Measurements from ENCODE around the gene COBL. TPM values are rescaled to one million over a fixed set of nuclear protein-coding genes. Genes with fewer than 3 reads are reported as not detected.

The COBL gene
- total RNA-seq, 1 donor from 2014 or later, result not detected

DNA sequence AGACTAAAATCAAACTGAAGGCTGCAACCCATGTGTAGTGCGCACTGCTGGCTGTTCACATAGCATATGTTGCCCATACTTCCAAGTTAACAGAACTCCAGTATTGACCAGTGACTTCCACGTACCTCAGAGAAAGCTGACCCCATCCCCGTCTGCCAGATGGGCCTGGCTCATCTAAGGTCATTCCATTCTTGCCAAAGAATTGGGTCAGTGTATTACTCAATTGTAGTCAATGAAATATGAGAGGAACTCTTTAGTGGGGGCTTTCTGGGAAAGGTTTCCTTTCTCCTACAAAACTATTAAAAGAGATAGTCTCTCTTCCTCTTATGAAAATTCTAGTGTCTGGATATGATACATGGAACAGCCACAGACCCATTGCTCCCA lies 238.6 kb downstream of the COBL start:
- Mint-ChIP-seq H3K36me3 (ENCODE audit: unreplicated experiment) (no peaks in the 10 kb centered on the region), H3K27me3 (ENCODE audit: unreplicated experiment) (peaks cover 25% of the 10 kb centered on the region), H3K27ac (ENCODE audit: unreplicated experiment) (no peak overlapping the region), H3K4me3 (ENCODE audit: unreplicated experiment) (no peak overlapping the region), H3K4me1 (ENCODE audit: unreplicated experiment) (peaks cover 2% of the 10 kb centered on the region), H3K9me3 (ENCODE audit: unreplicated experiment) (no peaks in the 10 kb centered on the region)
- no peak for DNase-seq (ENCODE audit: extremely low spot score, unreplicated experiment)
- TF ChIP-seq, protein P1, sequence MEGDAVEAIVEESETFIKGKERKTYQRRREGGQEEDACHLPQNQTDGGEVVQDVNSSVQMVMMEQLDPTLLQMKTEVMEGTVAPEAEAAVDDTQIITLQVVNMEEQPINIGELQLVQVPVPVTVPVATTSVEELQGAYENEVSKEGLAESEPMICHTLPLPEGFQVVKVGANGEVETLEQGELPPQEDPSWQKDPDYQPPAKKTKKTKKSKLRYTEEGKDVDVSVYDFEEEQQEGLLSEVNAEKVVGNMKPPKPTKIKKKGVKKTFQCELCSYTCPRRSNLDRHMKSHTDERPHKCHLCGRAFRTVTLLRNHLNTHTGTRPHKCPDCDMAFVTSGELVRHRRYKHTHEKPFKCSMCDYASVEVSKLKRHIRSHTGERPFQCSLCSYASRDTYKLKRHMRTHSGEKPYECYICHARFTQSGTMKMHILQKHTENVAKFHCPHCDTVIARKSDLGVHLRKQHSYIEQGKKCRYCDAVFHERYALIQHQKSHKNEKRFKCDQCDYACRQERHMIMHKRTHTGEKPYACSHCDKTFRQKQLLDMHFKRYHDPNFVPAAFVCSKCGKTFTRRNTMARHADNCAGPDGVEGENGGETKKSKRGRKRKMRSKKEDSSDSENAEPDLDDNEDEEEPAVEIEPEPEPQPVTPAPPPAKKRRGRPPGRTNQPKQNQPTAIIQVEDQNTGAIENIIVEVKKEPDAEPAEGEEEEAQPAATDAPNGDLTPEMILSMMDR (IDR thresholded peaks at IDR 0.05), result no peak

DNA sequence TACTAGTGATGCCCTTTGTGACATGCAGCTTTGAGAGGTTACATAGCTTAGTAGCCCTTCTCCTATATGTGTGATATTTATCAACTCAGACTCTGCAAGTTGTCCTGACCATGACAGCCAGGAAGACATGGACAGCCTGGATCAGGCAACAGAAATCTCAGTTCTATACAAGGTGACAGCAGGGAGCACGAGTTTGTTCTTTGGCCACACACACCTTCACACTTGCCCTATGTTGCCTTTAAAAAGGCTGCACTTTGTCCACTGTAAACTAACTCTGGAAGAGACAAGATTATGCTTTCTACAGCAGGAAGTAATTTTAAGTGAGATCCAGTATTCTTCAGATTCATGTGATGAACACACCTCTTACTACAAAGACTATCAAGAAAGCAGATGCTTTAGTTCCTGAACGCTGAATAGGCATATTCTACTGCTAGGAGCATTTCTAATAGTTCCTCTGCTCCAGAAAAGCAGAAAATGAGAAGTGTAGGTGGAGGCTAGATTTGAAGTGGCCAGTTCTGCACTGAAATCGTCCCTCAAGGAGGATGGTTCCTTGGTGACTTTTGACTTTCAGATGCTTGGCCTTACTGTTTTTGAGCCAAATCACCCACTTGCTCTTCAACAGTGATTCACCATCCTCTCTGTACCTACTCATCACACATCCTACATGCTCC lies 239.2 kb downstream of the COBL start:
- Mint-ChIP-seq H3K9me3 (ENCODE audit: unreplicated experiment) (no peaks in the 10 kb centered on the region), H3K36me3 (ENCODE audit: unreplicated experiment) (no peaks in the 10 kb centered on the region), H3K27me3 (ENCODE audit: unreplicated experiment) (peaks cover 21% of the 10 kb centered on the region), H3K27ac (ENCODE audit: unreplicated experiment) (no peak overlapping the region), H3K4me1 (ENCODE audit: unreplicated experiment) (peaks cover 2% of the 10 kb centered on the region), H3K4me3 (ENCODE audit: unreplicated experiment) (no peak overlapping the region)
- DNase-seq (ENCODE audit: extremely low spot score, unreplicated experiment), result no peak
- TF ChIP-seq, protein P1 (IDR thresholded peaks at IDR 0.05), result no peak

DNA sequence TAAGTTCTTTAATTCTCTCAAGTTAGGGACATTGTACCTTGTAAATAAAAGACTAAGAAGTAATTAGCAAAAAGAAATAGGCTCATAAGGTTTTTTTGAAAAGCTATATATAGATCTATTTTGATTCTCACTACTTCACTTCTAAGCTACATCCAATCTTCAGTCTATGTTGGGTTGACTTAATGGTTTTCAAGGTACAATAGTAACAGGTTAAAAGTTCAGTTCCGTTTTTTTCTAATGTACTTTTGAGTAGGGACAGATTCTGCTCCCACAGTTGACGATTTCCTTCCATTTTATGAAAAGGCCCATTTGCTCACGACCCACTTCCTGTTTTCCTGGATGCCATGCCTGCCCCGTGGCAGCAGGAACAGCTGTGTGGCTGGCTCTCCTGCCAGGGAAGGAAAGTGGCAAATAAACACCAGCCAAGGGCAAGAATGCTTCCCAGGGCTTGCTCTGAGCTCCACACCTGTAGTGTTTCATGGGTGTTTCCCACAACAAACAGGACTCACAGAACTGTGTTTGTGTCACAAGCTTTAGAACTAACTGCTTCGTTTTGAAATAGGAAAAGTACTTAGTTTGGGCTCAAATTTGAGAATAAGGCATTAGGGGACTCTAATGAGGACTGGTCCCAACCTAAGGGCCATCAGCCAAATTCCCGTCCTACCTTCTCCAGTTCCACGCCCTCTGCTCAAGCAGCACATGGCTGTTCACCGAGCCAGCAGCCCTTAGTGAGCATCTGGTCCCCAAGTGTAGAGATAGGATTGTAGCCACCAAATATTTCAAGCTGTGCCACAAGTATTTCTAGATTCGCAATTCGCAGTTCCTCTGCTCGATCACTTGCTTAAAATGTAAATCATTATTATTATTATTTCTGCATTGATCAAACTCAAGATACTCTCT lies 240.7 kb downstream of the COBL start:
- Mint-ChIP-seq H3K27ac (ENCODE audit: unreplicated experiment) (no peak overlapping the region), H3K9me3 (ENCODE audit: unreplicated experiment) (no peaks in the 10 kb centered on the region), H3K4me3 (ENCODE audit: unreplicated experiment) (no peak overlapping the region), H3K27me3 (ENCODE audit: unreplicated experiment) (peaks cover 15% of the 10 kb centered on the region), H3K36me3 (ENCODE audit: unreplicated experiment) (no peaks in the 10 kb centered on the region), H3K4me1 (ENCODE audit: unreplicated experiment) (peaks cover 2% of the 10 kb centered on the region)
- no peak for DNase-seq (ENCODE audit: extremely low spot score, unreplicated experiment)
- TF ChIP-seq, protein P1 (IDR thresholded peaks at IDR 0.05), result no peak

DNA sequence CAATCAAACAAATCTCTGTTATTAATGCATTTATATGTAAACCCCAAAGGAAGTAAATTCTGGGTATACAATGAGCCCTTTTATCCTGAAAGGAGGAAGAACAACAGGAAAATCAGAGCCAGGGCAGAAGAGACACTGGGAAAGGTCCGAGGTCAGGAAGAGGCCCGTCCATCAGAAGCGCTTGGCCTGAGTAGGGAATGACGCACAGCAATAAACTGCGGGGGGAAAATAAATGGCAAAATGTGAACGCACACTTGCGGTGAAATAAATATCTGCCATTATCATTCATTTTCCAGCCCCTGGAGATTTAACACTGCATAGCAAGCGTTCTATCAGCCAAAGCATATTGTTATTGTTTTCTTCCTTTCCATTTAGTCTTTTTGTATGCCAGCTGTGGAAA lies 243.4 kb downstream of the COBL start:
- no peak for DNase-seq (ENCODE audit: extremely low spot score, unreplicated experiment)
- TF ChIP-seq, protein P1 (IDR thresholded peaks at IDR 0.05), result no peak
- Mint-ChIP-seq H3K27me3 (ENCODE audit: unreplicated experiment) (peaks cover 5% of the 10 kb centered on the region), H3K36me3 (ENCODE audit: unreplicated experiment) (no peaks in the 10 kb centered on the region), H3K4me3 (ENCODE audit: unreplicated experiment) (no peak overlapping the region), H3K4me1 (ENCODE audit: unreplicated experiment) (peaks cover 5% of the 10 kb centered on the region), H3K9me3 (ENCODE audit: unreplicated experiment) (no peaks in the 10 kb centered on the region), H3K27ac (ENCODE audit: unreplicated experiment) (no peak overlapping the region)

DNA sequence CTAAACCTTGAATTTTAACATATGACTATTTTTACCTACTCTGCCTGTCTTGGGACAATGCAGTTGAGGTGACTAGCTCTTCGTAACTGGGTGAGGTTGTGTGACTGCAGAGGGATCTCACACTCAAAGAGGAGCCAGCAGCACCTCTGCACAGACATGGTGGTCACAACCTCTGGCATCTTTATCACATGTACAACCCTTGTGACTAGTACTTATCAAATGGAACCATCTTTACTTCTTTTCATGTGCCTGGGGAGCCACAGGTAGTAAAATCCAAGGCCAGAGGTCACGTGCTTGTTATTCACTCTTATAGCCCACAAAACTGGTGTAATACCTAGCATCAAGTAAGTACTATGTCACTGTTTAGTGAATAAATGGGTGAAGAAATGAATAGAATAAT lies 244.3 kb downstream of the COBL start:
- Mint-ChIP-seq H3K27ac (ENCODE audit: unreplicated experiment) (no peak overlapping the region), H3K9me3 (ENCODE audit: unreplicated experiment) (no peaks in the 10 kb centered on the region), H3K36me3 (ENCODE audit: unreplicated experiment) (no peaks in the 10 kb centered on the region)

More for the DNA sequence above, 244.3 kb downstream of the COBL start:
- Mint-ChIP-seq H3K4me3 (ENCODE audit: unreplicated experiment) (no peak overlapping the region), H3K4me1 (ENCODE audit: unreplicated experiment) (peaks cover 5% of the 10 kb centered on the region), H3K27me3 (ENCODE audit: unreplicated experiment) (no peaks in the 10 kb centered on the region)
- no peak for DNase-seq (ENCODE audit: extremely low spot score, unreplicated experiment)
- TF ChIP-seq, protein P1 (IDR thresholded peaks at IDR 0.05), result no peak

Data from osteocyte (in vitro differentiated cells).